Cardiac muscle cell (in vitro differentiated cells and primary cell): Measurements from ENCODE around the gene LMLN. TPM values are rescaled to one million over a fixed set of nuclear protein-coding genes. Genes with fewer than 3 reads are reported as not detected.
A peak's percentile ranks its signal among the peaks of the same experiment; 100 is the strongest.

Experiments used
- DNase-seq, 2 donors: peaks; one replicate each; pipeline versions ENCODE4 v3.0.0 to v3.0.0-alpha.2; 2010 to 2017; ENCODE audit warnings: low read depth in 1 of 2, low spot score in 1 of 2
- H3K27ac ChIP-seq: fragments of 200-600 bp; sonication (generic); 2 replicates; pipeline ENCODE4 v1.5.1; 2016
- H3K27me3 ChIP-seq: fragments of 200-600 bp; sonication (generic); 2 replicates; pipeline ENCODE4 v1.6.0; 2016; ENCODE audit warnings: control low read depth
- H3K36me3 ChIP-seq: fragments of 200-600 bp; sonication (generic); 2 replicates; pipeline ENCODE4 v1.5.1; 2016; ENCODE audit warnings: control low read depth
- H3K4me1 ChIP-seq: fragments of 200-600 bp; sonication (generic); 2 replicates; pipeline ENCODE4 v1.8.1; 2017; ENCODE audit warnings: low read depth, mild to moderate bottlenecking, mixed run types
- H3K4me3 ChIP-seq: fragments of 200-600 bp; sonication (generic); 2 replicates; pipeline ENCODE4 v1.5.1; 2016; ENCODE audit warnings: mild to moderate bottlenecking
- H3K9me3 ChIP-seq: fragments of 200-600 bp; sonication (generic); 2 replicates; pipeline ENCODE4 v1.5.1; 2017; ENCODE audit warnings: low read depth, mild to moderate bottlenecking, control low read depth
- CTCF ChIP-seq: IDR thresholded peaks from 2 replicates; pipeline ENCODE4 v1.5.1; 2012; ENCODE audit warnings: low read depth, mild to moderate bottlenecking, low read length
- polyA plus RNA-seq: library from polyadenylated mRNA; unstranded; fragments of >200 nt; fragmentation: Nextera tagmentation; extraction: Ambion mirVana; gene quantifications from 2 replicates; pipeline ENCODE4 v1.2.1, GENCODE V29; 2016
- total RNA-seq: library from RNA; depleted of rRNA; stranded (reverse); fragments of >200 nt; gene quantifications from 2 replicates; pipeline ENCODE4 v1.2.3, GENCODE V29; 2016

LMLN gene
- total and polyA plus RNA-seq, 2 experiments from 2014 or later: 4.9 to 7.7 TPM

- TF ChIP-seq CTCF: no peak
- no peak for DNase-seq
- Histone ChIP-seq H3K27me3 (no peaks in the 10 kb centered on the region), H3K4me1 (no peaks in the 10 kb centered on the region), H3K27ac (no peak overlapping the region), H3K36me3 (no peaks in the 10 kb centered on the region), H3K4me3 (no peak overlapping the region), H3K9me3 (no peaks in the 10 kb centered on the region)
Measured at GRCh38 chr3:197974016-197974415, 14.0 kb downstream of the LMLN start.

GRCh38 chr3:197975311-197975710 lies 15.3 kb downstream of the LMLN start:
- no peaks in the 10 kb centered on the region for H3K9me3 ChIP-seq
- no peak for TF ChIP-seq CTCF
- H3K27ac ChIP-seq: no peak overlapping the region
- no peaks in the 10 kb centered on the region for H3K36me3 ChIP-seq
- H3K4me1 ChIP-seq: no peaks in the 10 kb centered on the region
- no peak overlapping the region for H3K4me3 ChIP-seq
- H3K27me3 ChIP-seq: no peaks in the 10 kb centered on the region
- no peak for DNase-seq

GRCh38 chr3:197983076-197983475 lies 23.1 kb downstream of the LMLN start:
- TF ChIP-seq CTCF: no peak
- Histone ChIP-seq H3K4me1 (no peaks in the 10 kb centered on the region), H3K4me3 (no peak overlapping the region), H3K36me3 (no peaks in the 10 kb centered on the region), H3K9me3 (no peaks in the 10 kb centered on the region), H3K27me3 (no peaks in the 10 kb centered on the region), H3K27ac (no peak overlapping the region)
- no peak for DNase-seq

GRCh38 chr3:197989651-197990050 lies 29.6 kb downstream of the LMLN start:
- Histone ChIP-seq H3K4me3 (no peak overlapping the region), H3K36me3 (no peaks in the 10 kb centered on the region), H3K27me3 (no peaks in the 10 kb centered on the region), H3K27ac (no peak overlapping the region), H3K4me1 (no peaks in the 10 kb centered on the region), H3K9me3 (no peaks in the 10 kb centered on the region)
- DNase-seq: peak in 1 of 2 donors; percentile 40
- TF ChIP-seq CTCF: no peak

GRCh38 chr3:197994736-197995135 lies 34.7 kb downstream of the LMLN start:
- no peaks in the 10 kb centered on the region for H3K4me1 ChIP-seq
- DNase-seq: no peak
- H3K9me3 ChIP-seq: no peaks in the 10 kb centered on the region
- no peaks in the 10 kb centered on the region for H3K36me3 ChIP-seq
- no peak overlapping the region for H3K4me3 ChIP-seq
- no peak for TF ChIP-seq CTCF
- no peak overlapping the region for H3K27ac ChIP-seq
- H3K27me3 ChIP-seq: no peaks in the 10 kb centered on the region

- Histone ChIP-seq H3K9me3 (no peaks in the 10 kb centered on the region), H3K27ac (no peak overlapping the region), H3K4me3 (no peak overlapping the region), H3K27me3 (no peaks in the 10 kb centered on the region), H3K4me1 (no peaks in the 10 kb centered on the region), H3K36me3 (no peaks in the 10 kb centered on the region)
- TF ChIP-seq CTCF: no peak
- no peak for DNase-seq
Measured at GRCh38 chr3:197996855-197997254, 36.8 kb downstream of the LMLN start.
